Measurements from ENCODE around the gene OR4D2. TPM values are rescaled to one million over a fixed set of nuclear protein-coding genes. Genes with fewer than 3 reads are reported as not detected.

OR4D2 gene
- total RNA-seq, 2 experiments from 2014 or later: not detected

DNA sequence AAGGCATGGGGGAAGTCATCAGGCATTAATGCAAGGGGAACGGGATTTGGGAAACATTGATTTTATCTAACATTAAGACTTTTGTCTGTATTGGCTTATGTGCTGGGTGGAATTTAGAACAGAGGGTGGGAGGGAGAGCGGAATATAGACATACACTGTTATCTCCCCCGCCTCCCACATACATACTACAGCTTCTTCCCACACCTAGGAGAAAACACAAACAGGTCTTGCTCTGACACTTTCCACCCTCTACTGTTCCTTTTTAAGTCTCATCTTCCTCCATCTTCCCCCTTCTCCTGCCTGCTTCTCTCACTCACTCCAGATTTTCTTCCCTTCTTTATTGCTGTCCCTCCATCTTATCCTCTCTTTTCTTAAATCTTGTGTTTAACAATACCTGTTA lies 18.2 kb upstream of the OR4D2 start:
- POLR2A ChIA-PET: no interaction called here
- DNase-seq: no peak
- H3K4me3 Mint-ChIP-seq: no peak overlapping the region
- peaks cover 34% of the 10 kb centered on the region for H3K9me3 Mint-ChIP-seq
- H3K27ac Mint-ChIP-seq: no peak overlapping the region
- H3K27me3 Mint-ChIP-seq: no peaks in the 10 kb centered on the region
- peaks cover 25% of the 10 kb centered on the region for H3K4me1 Mint-ChIP-seq (ENCODE audit: low read depth)
- CTCF ChIA-PET: interaction anchor here (2.1 kb wide), 1 partner anchor 24 kb away, joined by 7 read pairs; no protein-coding TSS in a partner anchor
- H3K36me3 Mint-ChIP-seq: peaks cover 24% of the 10 kb centered on the region
- intact Hi-C loops (cut with micrococcal nuclease): no loop called here

DNA sequence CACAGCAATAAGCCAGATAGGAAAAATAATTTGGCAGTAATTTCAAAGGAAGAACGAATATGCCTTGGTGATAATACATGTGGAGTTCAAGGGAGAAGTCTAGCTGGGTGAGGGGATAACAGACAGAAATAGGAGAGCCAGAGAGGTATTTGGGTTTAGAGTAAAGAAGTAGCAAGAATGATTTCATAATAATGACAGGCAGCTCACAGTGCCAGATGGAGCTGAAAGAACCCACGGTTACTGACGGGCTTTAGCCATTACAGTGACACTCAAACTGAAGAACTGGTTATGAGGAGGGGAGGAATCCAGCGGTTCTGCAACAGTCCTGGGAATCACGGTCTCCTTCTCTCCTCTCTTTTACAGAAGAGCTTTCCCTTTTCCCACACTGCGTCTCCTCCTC lies 16.4 kb upstream of the OR4D2 start:
- no peak overlapping the region for H3K4me3 Mint-ChIP-seq
- DNase-seq: no peak
- POLR2A ChIA-PET: no interaction called here
- peaks cover 12% of the 10 kb centered on the region for H3K36me3 Mint-ChIP-seq
- peaks cover 17% of the 10 kb centered on the region for H3K9me3 Mint-ChIP-seq
- CTCF ChIA-PET: interaction anchor here (1.2 kb wide), 1 partner anchor 22 kb away, joined by 4 read pairs; no protein-coding TSS in a partner anchor
- no peaks in the 10 kb centered on the region for H3K27me3 Mint-ChIP-seq
- peaks cover 38% of the 10 kb centered on the region for H3K4me1 Mint-ChIP-seq (ENCODE audit: low read depth)
- H3K27ac Mint-ChIP-seq: no peak overlapping the region
- intact Hi-C loops (cut with micrococcal nuclease): no loop called here

DNA sequence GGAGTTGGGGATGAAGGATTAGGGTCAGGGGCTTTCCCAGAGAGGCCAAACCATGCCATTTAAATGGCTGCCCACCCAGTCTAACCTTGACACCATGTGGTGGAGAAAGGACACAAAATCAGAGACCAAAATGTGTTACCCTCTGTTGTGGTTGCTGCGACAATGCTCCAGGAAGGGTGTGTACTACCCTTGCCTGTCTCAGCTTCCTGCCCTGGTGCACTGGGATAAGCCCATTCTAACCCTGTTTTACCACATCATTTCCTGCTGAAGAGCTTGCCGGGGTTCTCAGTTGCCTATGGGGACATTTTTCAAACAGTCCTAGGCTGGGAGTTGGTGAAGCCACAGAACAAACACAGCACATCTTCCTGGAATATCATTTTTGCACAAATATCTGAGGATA lies 13.7 kb upstream of the OR4D2 start:
- intact Hi-C loops (cut with micrococcal nuclease): loop anchor here (2.0 kb wide), 1 partner anchor 70 kb away; the partner anchor contains the start of gene DYNLL2
- CTCF ChIA-PET: interaction anchor here (0.7 to 1.6 kb wide), 5 partner anchors 17 to 294 kb away, joined by 3 to 6 read pairs (median 4); no protein-coding TSS in a partner anchor
- Mint-ChIP-seq H3K27ac (peak overlapping the region; percentile 83), H3K36me3 (peaks cover 2% of the 10 kb centered on the region), H3K9me3 (no peaks in the 10 kb centered on the region), H3K4me3 (no peak overlapping the region), H3K27me3 (no peaks in the 10 kb centered on the region), H3K4me1 (ENCODE audit: low read depth) (peaks cover 55% of the 10 kb centered on the region)
- peak; percentile 64 for DNase-seq
- POLR2A ChIA-PET: interaction anchor here (0.7 kb wide), 1 partner anchor 292 kb away, joined by 3 read pairs; no protein-coding TSS in a partner anchor

DNA sequence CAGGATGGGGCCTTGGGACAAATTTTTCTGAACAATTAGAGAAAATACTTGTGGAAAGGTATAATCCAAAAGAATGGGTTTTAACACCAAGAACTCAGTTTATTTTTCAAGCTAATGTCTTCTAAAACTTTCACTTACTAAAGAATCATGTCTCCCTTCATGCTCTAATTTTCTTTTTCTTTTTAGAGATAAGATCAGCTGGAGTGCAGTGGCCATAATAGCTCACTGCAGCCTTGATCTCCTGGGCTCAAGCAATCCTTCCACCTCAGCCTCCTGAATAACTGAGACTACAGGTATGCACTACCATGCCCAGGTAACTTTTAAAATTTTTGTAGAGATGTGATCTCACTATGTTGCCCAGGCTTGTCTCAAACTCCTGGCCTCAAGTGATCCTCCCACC lies 13.1 kb upstream of the OR4D2 start:
- no peak for DNase-seq
- no peaks in the 10 kb centered on the region for H3K9me3 Mint-ChIP-seq
- H3K36me3 Mint-ChIP-seq: peaks cover 2% of the 10 kb centered on the region
- peaks cover 57% of the 10 kb centered on the region for H3K4me1 Mint-ChIP-seq (ENCODE audit: low read depth)
- no peaks in the 10 kb centered on the region for H3K27me3 Mint-ChIP-seq
- ChIA-PET CTCF (interaction anchor here (0.7 to 1.6 kb wide), 8 partner anchors 17 to 294 kb away, joined by 3 to 6 read pairs (median 4); no protein-coding TSS in a partner anchor), POLR2A (interaction anchor here (0.7 kb wide), 1 partner anchor 292 kb away, joined by 3 read pairs; no protein-coding TSS in a partner anchor)
- peak overlapping the region; percentile 83 for H3K27ac Mint-ChIP-seq
- intact Hi-C loops (cut with micrococcal nuclease): loop anchor here (2.0 kb wide), 1 partner anchor 71 kb away; the partner anchor contains the start of gene DYNLL2
- no peak overlapping the region for H3K4me3 Mint-ChIP-seq

DNA sequence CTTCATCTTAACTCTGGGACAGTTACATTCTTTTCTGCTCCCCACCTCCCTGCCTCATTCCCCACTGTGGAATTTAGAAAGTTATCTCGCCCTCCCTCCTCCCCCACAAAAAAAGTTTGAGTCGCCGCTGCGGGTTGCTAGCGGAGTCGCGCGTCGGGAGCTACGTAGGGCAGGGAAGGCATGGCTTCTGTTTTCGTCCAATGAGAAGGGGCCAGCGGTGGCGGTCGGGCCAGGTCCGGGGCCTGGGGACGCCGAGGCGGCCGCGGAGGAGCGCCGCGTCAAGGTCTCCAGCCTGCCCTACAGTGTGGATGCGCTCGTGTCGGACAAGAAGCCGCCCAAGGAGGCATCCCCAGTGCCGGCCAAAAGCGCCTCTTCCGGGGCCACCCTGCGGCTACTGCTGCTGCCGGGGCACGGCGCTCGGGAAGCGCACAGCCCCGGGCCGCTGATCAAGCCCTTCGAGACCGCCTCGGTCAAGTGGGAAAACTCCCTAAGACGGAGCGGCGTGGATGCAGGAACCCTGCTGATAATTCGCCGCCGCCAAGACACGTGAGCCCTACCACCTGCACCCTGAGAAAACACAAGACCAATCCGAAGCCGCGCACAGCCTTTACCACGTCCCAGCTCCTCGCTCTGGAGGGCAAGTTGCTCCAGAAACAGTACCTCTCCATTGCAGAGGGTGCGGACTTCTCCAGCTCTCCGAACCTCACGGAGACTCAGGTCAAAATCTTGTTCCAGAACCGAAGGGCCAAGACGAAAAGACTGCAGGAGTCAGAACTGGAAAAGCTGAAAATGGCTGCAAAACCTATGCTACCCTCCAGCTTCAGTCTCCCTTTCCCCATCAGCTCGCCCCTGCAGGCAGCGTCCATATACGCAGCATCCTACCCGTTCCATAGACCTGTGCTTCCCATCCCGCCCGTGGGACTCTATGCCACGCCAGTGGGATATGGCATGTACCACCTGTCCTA lies 9.7 kb upstream of the OR4D2 start:
- Mint-ChIP-seq H3K4me1 (ENCODE audit: low read depth) (peaks cover 47% of the 10 kb centered on the region), H3K36me3 (no peaks in the 10 kb centered on the region), H3K4me3 (peak overlapping the region; percentile 88), H3K27ac (peak overlapping the region; percentile 84), H3K27me3 (no peaks in the 10 kb centered on the region), H3K9me3 (no peaks in the 10 kb centered on the region)
- ChIA-PET CTCF (interaction anchor here (0.7 to 1.6 kb wide), 6 partner anchors 14 to 63 kb away, joined by 3 to 6 read pairs (median 3); no protein-coding TSS in a partner anchor), POLR2A (no interaction called here)
- peak; percentile 78 for DNase-seq
- intact Hi-C loops (cut with micrococcal nuclease): loop anchor here (5.0 kb wide), 1 partner anchor 150 kb away; the partner anchor contains the start of gene SRSF1

DNA sequence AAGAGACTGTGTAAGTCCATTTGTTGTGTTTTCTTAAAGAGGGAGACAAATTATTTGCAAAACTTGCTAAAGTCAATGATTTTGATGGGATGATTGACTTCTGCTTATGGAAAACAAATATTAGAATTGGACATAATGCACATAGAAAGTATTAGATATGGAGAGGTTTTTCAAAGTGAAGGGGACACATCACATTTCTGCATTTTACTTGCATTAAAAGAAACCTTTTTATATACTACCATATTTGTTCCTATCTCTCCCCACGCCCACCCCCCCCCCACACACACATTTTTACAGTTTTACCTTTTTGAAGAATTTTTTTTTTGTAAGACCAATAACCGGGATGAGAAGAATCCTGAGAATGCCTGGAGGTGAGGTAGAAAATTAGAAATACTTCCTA lies 8.6 kb upstream of the OR4D2 start:
- Mint-ChIP-seq H3K4me3 (no peak overlapping the region), H3K9me3 (no peaks in the 10 kb centered on the region), H3K4me1 (ENCODE audit: low read depth) (peaks cover 36% of the 10 kb centered on the region), H3K27ac (no peak overlapping the region), H3K36me3 (no peaks in the 10 kb centered on the region), H3K27me3 (no peaks in the 10 kb centered on the region)
- DNase-seq: no peak
- ChIA-PET POLR2A (no interaction called here), CTCF (no interaction called here)
- intact Hi-C loops (cut with micrococcal nuclease): loop anchor here (5.0 kb wide), 1 partner anchor 151 kb away; the partner anchor contains the start of gene SRSF1

DNA sequence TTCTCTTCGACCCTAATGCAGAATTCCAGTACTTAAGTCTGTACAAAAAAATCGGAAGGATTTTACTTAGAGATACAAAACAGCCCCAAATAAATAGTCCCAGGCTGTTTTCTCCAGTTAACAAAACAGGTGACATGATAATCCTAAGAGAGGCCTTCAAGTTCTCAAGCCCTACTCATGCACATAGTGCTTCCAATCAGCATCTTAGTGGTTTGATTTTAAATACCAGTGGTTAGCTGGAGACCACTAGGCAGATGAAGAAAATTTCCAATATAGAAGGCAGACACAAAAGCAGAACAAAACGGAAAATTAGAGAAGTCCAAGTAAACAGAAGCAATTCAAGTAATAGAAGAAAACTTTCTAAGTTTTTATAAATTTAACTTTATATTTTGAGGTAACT lies 5.2 kb upstream of the OR4D2 start:
- Mint-ChIP-seq H3K4me1 (ENCODE audit: low read depth) (peaks cover 10% of the 10 kb centered on the region), H3K4me3 (no peak overlapping the region), H3K27me3 (no peaks in the 10 kb centered on the region), H3K36me3 (no peaks in the 10 kb centered on the region), H3K9me3 (no peaks in the 10 kb centered on the region), H3K27ac (no peak overlapping the region)
- no peak for DNase-seq
- ChIA-PET CTCF (no interaction called here), POLR2A (no interaction called here)
- intact Hi-C loops (cut with micrococcal nuclease): no loop called here

DNA sequence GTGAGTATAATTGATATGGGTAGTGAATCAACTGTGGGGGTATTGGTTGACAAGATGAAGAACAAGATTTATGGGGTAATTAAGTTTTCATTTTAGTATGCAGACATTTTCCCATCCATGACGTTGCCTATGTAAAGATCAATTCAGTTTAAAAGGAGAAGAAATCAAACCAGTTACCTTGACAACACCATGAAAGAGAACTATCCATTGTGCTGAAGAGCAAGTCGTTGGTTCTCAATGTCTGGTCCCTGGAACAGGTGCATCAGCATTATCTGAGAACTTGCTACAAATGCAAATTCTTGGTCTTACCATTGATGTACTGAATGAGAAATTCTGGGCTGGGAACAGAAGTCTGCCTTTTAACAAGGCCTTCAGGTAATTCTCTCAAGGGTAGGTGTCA lies 801 bp upstream of the OR4D2 start:
- no peak overlapping the region for H3K27ac Mint-ChIP-seq
- H3K9me3 Mint-ChIP-seq: no peaks in the 10 kb centered on the region
- H3K36me3 Mint-ChIP-seq: no peaks in the 10 kb centered on the region
- intact Hi-C loops (cut with micrococcal nuclease): no loop called here
- no peak for DNase-seq
- POLR2A ChIA-PET: no interaction called here
- H3K27me3 Mint-ChIP-seq: no peaks in the 10 kb centered on the region
- CTCF ChIA-PET: no interaction called here
- no peak overlapping the region for H3K4me3 Mint-ChIP-seq
- H3K4me1 Mint-ChIP-seq (ENCODE audit: low read depth): peaks cover 22% of the 10 kb centered on the region

DNA sequence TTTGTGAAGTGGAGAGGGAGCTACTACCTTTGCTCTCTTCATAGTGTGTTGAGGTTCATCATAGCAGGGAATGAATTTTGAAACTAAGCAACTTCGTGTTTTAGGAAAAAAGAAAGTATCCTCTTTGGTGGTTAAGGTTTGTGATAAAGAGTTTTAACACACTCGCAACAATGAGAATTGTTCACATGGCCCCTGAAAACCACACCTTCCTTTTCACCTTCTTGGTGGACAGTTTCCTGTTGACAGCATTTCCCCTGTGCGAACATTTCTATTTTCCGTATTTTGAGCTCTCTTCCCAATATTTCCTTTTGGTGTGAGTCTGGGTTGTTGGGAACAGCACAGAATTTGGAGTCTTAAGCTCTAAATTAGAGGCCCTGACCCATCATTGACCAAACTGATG lies 3.8 kb downstream of the OR4D2 start:
- Mint-ChIP-seq H3K36me3 (no peaks in the 10 kb centered on the region), H3K4me3 (no peak overlapping the region), H3K9me3 (no peaks in the 10 kb centered on the region), H3K27ac (peak overlapping the region; percentile 25), H3K4me1 (ENCODE audit: low read depth) (peaks cover 38% of the 10 kb centered on the region), H3K27me3 (no peaks in the 10 kb centered on the region)
- ChIA-PET POLR2A (no interaction called here), CTCF (interaction anchor here (0.9 to 2.0 kb wide), 6 partner anchors 14 to 337 kb away, joined by 3 to 10 read pairs (median 6); no protein-coding TSS in a partner anchor)
- no peak for DNase-seq
- intact Hi-C loops (cut with micrococcal nuclease): no loop called here

DNA sequence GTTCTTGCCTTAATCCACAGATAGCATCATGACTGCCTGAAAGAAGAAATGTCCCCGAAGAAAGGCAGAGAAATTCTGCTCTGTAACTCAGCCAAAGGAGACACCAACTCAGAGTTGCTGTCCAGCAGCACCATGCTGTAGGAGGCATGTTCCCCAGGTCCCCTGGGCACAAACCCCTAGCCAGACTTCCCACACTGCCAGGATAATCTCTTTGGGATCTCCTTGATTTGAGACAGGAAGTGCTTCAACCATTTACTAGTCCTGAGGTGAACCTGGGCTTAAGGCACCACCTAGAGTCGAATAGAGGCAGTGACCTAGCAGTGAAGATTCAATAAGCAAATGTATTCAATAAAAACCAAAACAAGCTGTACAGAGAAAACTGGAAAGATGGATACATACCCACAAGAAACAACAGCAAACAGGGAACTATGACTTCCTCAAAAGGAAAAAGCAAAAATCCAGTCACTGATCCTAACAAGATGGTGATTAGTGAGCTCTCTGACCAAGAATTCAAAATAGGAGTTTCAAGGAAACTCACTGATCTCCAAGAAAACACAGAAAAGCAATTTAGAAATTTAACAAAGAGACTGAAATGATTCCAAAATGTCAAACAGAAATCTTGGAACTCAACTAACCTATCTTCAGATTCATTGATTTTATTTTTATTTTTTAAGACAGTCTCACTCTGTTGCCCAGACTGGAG lies 5.7 kb downstream of the OR4D2 start:
- intact Hi-C loops (cut with micrococcal nuclease): loop anchor here (1.0 kb wide), 1 partner anchor 50 kb away; no protein-coding TSS in a partner anchor
- no peak overlapping the region for H3K4me3 Mint-ChIP-seq
- H3K9me3 Mint-ChIP-seq: no peaks in the 10 kb centered on the region
- H3K27me3 Mint-ChIP-seq: peaks cover 3% of the 10 kb centered on the region
- ChIA-PET CTCF (interaction anchor here (0.6 to 2.1 kb wide), 26 partner anchors 9 to 340 kb away, joined by 3 to 20 read pairs (median 3); partner anchors contain the start of gene OR4D1), POLR2A (no interaction called here)
- peak; percentile 59 for DNase-seq
- no peaks in the 10 kb centered on the region for H3K36me3 Mint-ChIP-seq
- no peak overlapping the region for H3K27ac Mint-ChIP-seq
- peaks cover 36% of the 10 kb centered on the region for H3K4me1 Mint-ChIP-seq (ENCODE audit: low read depth)

DNA sequence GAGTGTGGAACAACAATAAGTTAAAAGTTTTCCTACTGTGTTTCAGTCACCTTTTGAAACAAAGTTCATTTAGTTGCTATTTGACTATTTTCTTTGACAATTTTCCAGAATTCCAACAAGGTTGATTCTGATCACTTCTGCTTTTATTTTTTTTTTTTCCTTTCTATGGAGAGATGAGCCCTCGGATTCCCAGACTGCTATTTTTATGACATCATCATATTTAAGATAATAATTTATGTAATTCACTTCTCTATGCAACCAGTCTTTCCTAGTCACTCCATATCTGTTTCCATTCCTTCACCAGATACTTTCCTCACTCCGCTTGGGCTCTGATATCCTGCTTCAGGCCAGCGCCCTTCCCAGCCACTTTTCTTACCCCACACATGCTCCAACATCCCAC lies 8.1 kb downstream of the OR4D2 start:
- peaks cover 3% of the 10 kb centered on the region for H3K27me3 Mint-ChIP-seq
- H3K36me3 Mint-ChIP-seq: no peaks in the 10 kb centered on the region
- H3K27ac Mint-ChIP-seq: no peak overlapping the region
- intact Hi-C loops (cut with micrococcal nuclease): no loop called here
- no peaks in the 10 kb centered on the region for H3K9me3 Mint-ChIP-seq
- DNase-seq: no peak
- POLR2A ChIA-PET: no interaction called here
- H3K4me1 Mint-ChIP-seq (ENCODE audit: low read depth): peaks cover 26% of the 10 kb centered on the region
- no peak overlapping the region for H3K4me3 Mint-ChIP-seq
- CTCF ChIA-PET: interaction anchor here (1.1 to 1.3 kb wide), 2 partner anchors 18 to 24 kb away, joined by 3 to 4 read pairs; no protein-coding TSS in a partner anchor

DNA sequence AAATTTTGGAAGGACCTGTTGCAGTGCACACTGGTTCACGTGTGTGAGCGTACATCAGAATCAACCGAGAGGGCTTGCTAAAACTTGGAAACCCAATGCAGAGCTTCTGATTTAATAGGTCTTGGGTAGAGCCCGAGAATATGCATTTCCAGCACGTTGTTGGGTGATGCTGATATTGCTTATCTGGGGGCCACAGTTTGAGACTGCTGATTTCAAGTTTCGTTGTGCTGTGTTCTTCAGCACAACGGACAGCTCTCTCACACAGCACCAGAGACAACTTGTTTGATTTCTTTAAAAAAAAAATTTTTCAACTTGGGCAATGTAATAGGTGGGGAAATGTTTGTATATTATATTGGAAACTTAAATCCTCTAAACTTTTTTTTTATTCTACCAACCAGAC lies 9.4 kb downstream of the OR4D2 start:
- Mint-ChIP-seq H3K27ac (no peak overlapping the region), H3K9me3 (no peaks in the 10 kb centered on the region), H3K27me3 (peaks cover 3% of the 10 kb centered on the region), H3K4me1 (ENCODE audit: low read depth) (peaks cover 15% of the 10 kb centered on the region), H3K36me3 (no peaks in the 10 kb centered on the region), H3K4me3 (no peak overlapping the region)
- DNase-seq: no peak
- intact Hi-C loops (cut with micrococcal nuclease): no loop called here
- ChIA-PET POLR2A (no interaction called here), CTCF (interaction anchor here (1.4 to 1.7 kb wide), 2 partner anchors 25 to 64 kb away, joined by 3 to 4 read pairs; no protein-coding TSS in a partner anchor)
